GM12878 (cell line): ENCODE results near the gene GNGT2.

Experiments used
- EZH2 ChIP-seq: IDR thresholded peaks from 2 replicates; pipeline ENCODE4 v1.6.1; 2012; ENCODE audit warnings: low read depth, mild to moderate bottlenecking, control low read depth, inconsistent platforms, low read length, borderline replicate concordance; ENCODE audit not compliant: control insufficient read depth
- MEF2A ChIP-seq: IDR thresholded peaks from 2 replicates; pipeline ENCODE4 v1.6.1; 2011; ENCODE audit warnings: low read depth, mild to moderate bottlenecking, low read length, moderate library complexity; ENCODE audit not compliant: insufficient read depth
- POLR2A ChIP-seq: IDR thresholded peaks from 2 replicates; pipeline ENCODE4 v1.6.1; 2011; ENCODE audit warnings: low read depth, mild to moderate bottlenecking, low read length
- POU2F2 ChIP-seq: IDR thresholded peaks from 3 replicates; pipeline ENCODE4 v1.6.1; 2011; ENCODE audit warnings: low read depth, mild to moderate bottlenecking, low read length, borderline replicate concordance
- SIN3A ChIP-seq: IDR thresholded peaks from 2 replicates; pipeline ENCODE4 v1.6.1; 2012; ENCODE audit warnings: low read depth, low read length, improper control_type of control experiment
- SREBF2 ChIP-seq: IDR thresholded peaks from 2 replicates; pipeline ENCODE4 v1.6.1; 2012; ENCODE audit warnings: mild to moderate bottlenecking, low read length
- TAF1 ChIP-seq: IDR thresholded peaks from 2 replicates; pipeline ENCODE4 v1.6.1; 2011; ENCODE audit warnings: mild to moderate bottlenecking, low read depth, low read length, borderline replicate concordance
- TCF3 ChIP-seq: IDR thresholded peaks from 2 replicates; pipeline ENCODE4 v1.6.1; 2012; ENCODE audit warnings: low read depth, mild to moderate bottlenecking, low read length, borderline replicate concordance; ENCODE audit not compliant: insufficient read depth
- TF ChIP-seq, protein P1 (sequence below): IDR thresholded peaks from 2 replicates; pipeline ENCODE4 v1.6.1; 2012; ENCODE audit warnings: mild to moderate bottlenecking, low read depth, low read length
- TF ChIP-seq, protein P2 (sequence below): IDR thresholded peaks from 2 replicates; pipeline ENCODE4 v1.6.1; 2012; ENCODE audit warnings: low read depth, low read length, improper control_type of control experiment
- TF ChIP-seq, protein P3 (sequence below): IDR thresholded peaks from 2 replicates; pipeline ENCODE4 v1.6.1; 2011; ENCODE audit warnings: mild to moderate bottlenecking, low read depth, low read length, moderate library complexity; ENCODE audit not compliant: insufficient replicate concordance
- TF ChIP-seq, protein P4 (sequence below), 3 experiments: IDR thresholded peaks in 2 of 3; conservative IDR thresholded peaks in 1 of 3; 2 replicates each; pipeline ENCODE4 v1.5.1; 2011; ENCODE audit warnings: low read depth in 3 of 3, low read length in 3 of 3, mild to moderate bottlenecking in 3 of 3, control low read depth in 2 of 3, moderate library complexity in 2 of 3, inconsistent platforms in 1 of 3, mixed read lengths in 1 of 3; ENCODE audit not compliant: control insufficient read depth in 2 of 3, insufficient read depth in 1 of 3; ENCODE audit errors: extremely low read depth in 1 of 3

DNA sequence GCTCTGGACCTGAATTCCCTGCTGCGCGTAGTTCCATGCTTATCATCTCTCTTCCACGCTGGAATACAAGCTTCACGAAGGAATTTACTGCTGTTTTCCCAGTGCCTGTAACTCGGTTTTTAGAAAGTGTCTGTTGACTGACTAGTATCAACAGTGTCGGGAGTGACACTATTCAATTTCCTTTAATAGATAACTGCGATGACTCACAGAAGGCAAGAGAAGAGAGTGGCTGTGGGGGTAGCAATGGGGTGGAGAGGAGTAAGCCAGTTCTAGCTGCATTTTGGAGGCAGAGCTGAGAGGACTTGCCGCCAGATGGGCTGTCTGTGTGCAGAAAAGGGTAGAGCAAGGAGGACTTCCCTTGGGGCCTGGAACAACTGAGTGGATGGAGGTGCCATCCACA lies 52.6 kb downstream of the GNGT2 start:
- TF ChIP-seq, protein P1, sequence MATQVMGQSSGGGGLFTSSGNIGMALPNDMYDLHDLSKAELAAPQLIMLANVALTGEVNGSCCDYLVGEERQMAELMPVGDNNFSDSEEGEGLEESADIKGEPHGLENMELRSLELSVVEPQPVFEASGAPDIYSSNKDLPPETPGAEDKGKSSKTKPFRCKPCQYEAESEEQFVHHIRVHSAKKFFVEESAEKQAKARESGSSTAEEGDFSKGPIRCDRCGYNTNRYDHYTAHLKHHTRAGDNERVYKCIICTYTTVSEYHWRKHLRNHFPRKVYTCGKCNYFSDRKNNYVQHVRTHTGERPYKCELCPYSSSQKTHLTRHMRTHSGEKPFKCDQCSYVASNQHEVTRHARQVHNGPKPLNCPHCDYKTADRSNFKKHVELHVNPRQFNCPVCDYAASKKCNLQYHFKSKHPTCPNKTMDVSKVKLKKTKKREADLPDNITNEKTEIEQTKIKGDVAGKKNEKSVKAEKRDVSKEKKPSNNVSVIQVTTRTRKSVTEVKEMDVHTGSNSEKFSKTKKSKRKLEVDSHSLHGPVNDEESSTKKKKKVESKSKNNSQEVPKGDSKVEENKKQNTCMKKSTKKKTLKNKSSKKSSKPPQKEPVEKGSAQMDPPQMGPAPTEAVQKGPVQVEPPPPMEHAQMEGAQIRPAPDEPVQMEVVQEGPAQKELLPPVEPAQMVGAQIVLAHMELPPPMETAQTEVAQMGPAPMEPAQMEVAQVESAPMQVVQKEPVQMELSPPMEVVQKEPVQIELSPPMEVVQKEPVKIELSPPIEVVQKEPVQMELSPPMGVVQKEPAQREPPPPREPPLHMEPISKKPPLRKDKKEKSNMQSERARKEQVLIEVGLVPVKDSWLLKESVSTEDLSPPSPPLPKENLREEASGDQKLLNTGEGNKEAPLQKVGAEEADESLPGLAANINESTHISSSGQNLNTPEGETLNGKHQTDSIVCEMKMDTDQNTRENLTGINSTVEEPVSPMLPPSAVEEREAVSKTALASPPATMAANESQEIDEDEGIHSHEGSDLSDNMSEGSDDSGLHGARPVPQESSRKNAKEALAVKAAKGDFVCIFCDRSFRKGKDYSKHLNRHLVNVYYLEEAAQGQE = no peak
- no peak for TF ChIP-seq TAF1
- no peak for TF ChIP-seq SREBF2
- no peak for TF ChIP-seq TCF3
- TF ChIP-seq, protein P2, sequence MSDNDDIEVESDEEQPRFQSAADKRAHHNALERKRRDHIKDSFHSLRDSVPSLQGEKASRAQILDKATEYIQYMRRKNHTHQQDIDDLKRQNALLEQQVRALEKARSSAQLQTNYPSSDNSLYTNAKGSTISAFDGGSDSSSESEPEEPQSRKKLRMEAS = no peak
- no peak for TF ChIP-seq SIN3A
- TF ChIP-seq, protein P3, sequence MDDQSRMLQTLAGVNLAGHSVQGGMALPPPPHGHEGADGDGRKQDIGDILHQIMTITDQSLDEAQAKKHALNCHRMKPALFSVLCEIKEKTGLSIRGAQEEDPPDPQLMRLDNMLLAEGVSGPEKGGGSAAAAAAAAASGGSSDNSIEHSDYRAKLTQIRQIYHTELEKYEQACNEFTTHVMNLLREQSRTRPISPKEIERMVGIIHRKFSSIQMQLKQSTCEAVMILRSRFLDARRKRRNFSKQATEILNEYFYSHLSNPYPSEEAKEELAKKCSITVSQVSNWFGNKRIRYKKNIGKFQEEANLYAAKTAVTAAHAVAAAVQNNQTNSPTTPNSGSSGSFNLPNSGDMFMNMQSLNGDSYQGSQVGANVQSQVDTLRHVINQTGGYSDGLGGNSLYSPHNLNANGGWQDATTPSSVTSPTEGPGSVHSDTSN = no peak
- no peak for TF ChIP-seq MEF2A
- TF ChIP-seq POU2F2 = no peak
- TF ChIP-seq, protein P4, sequence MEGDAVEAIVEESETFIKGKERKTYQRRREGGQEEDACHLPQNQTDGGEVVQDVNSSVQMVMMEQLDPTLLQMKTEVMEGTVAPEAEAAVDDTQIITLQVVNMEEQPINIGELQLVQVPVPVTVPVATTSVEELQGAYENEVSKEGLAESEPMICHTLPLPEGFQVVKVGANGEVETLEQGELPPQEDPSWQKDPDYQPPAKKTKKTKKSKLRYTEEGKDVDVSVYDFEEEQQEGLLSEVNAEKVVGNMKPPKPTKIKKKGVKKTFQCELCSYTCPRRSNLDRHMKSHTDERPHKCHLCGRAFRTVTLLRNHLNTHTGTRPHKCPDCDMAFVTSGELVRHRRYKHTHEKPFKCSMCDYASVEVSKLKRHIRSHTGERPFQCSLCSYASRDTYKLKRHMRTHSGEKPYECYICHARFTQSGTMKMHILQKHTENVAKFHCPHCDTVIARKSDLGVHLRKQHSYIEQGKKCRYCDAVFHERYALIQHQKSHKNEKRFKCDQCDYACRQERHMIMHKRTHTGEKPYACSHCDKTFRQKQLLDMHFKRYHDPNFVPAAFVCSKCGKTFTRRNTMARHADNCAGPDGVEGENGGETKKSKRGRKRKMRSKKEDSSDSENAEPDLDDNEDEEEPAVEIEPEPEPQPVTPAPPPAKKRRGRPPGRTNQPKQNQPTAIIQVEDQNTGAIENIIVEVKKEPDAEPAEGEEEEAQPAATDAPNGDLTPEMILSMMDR (IDR thresholded peaks at IDR 0.05 in 2 of 3, conservative IDR thresholded peaks at IDR 0.05 in 1 of 3; ENCODE audit: control insufficient read depth in 2 of 3, extremely low read depth in 1 of 3, insufficient read depth in 1 of 3, low read depth in 3 of 3, low read length in 3 of 3) = no peak
- TF ChIP-seq EZH2 = no peak
- TF ChIP-seq POLR2A = no peak
